ENCODE measurements around the gene IFT25.

IFT25 gene

DNA sequence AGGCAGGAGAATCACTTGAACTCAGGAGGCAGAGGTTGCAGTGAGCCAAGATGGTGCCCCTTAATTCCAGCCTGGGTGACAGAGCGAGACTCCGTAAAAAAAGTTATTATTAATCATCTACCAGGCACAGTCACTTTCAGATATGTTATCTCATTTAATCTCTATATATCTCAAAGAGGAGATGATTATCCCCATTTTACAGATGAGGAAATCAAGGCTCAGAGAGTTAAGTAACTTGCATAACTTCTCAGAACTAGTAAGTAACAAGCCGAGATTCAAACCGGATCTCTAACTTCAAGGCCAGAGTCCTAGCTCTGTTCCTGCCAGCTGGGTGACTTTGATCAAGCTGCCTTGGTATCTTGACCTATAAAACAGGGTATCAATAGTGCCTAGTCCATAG lies 34.1 kb downstream of the IFT25 start:
- Histone ChIP-seq H3K36me3 (ENCODE audit: control insufficient read depth, insufficient read depth, low read length) (no peaks in the 10 kb centered on the region), H3K9me3 (ENCODE audit: control insufficient read depth, insufficient read depth, low read length) (no peaks in the 10 kb centered on the region), H3K27me3 (ENCODE audit: control insufficient read depth, insufficient read depth, low read length) (no peaks in the 10 kb centered on the region), H3K4me1 (ENCODE audit: control insufficient read depth, insufficient read depth, low read length) (peaks cover 20% of the 10 kb centered on the region), H3K4me3 (ENCODE audit: low read depth, low read length) (no peak overlapping the region), H3K9ac (ENCODE audit: low read depth, low read length) (no peak overlapping the region)

DNA sequence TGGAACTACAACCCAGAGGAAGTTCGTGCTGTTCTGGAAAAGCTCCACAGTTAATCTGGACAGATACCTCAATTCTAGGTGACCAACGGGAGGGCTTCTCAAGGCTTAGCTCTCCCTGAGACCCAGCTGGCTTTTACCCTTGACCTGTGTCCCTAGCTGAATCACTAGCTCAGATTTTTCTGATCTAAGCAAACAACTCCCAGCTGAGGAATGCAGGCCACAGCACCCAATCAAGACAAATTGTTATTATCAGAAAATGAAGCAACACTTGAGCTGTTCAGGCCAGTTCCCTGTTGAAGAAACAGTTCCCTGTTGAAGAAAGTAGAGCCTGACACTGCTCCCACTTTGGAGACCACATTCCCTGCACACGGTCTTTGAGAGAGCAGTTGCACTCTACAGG lies 35.6 kb downstream of the IFT25 start:
- Histone ChIP-seq H3K27me3 (ENCODE audit: control insufficient read depth, insufficient read depth, low read length) (no peaks in the 10 kb centered on the region), H3K4me3 (ENCODE audit: low read depth, low read length) (no peak overlapping the region), H3K4me1 (ENCODE audit: control insufficient read depth, insufficient read depth, low read length) (peaks cover 17% of the 10 kb centered on the region), H3K9ac (ENCODE audit: low read depth, low read length) (no peak overlapping the region), H3K9me3 (ENCODE audit: control insufficient read depth, insufficient read depth, low read length) (no peaks in the 10 kb centered on the region), H3K36me3 (ENCODE audit: control insufficient read depth, insufficient read depth, low read length) (no peaks in the 10 kb centered on the region)

DNA sequence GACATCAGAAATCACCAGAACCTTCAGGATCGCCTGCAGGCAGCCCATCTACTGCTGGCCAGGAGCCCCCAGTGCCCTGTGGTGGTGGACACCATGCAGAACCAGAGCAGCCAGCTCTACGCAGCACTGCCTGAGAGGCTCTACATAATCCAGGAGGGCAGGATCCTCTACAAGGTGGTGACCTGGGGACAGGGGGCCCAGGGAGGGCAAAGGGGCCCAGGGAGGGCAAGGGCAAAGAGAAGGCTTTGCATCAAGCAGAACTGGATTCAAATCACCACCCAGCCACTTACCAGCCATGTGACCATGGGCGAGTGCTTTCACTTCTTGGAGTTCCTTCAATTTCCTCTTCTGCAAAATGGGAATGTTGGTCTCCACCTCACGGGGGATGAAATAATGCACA lies 39.4 kb downstream of the IFT25 start:
- no peaks in the 10 kb centered on the region for H3K27me3 ChIP-seq (ENCODE audit: control insufficient read depth, insufficient read depth, low read length)
- no peak overlapping the region for H3K9ac ChIP-seq (ENCODE audit: low read depth, low read length)
- H3K4me1 ChIP-seq (ENCODE audit: control insufficient read depth, insufficient read depth, low read length), result no peaks in the 10 kb centered on the region

DNA sequence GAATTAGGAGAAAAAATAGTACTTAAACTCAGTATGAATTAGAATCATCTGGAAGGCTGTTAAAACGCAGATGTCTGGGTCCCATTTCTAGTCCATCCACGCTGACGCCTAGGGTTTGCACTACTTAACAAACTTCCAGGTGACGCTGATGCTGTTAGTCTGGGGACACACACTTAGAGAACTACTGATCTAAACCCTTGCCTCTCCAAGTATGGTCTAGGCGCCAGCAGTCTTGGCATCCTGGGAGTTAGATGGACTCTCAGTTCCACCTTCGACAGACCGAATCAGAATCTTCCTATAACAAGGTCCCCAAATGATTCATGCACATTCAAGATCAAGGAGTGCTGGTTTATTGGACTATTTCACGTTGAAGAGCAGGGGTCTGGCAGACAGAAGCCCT lies 40.0 kb downstream of the IFT25 start:
- no peak overlapping the region for H3K9ac ChIP-seq (ENCODE audit: low read depth, low read length)
- no peaks in the 10 kb centered on the region for H3K9me3 ChIP-seq (ENCODE audit: control insufficient read depth, insufficient read depth, low read length)
- no peak overlapping the region for H3K4me3 ChIP-seq (ENCODE audit: low read depth, low read length)
- no peaks in the 10 kb centered on the region for H3K27me3 ChIP-seq (ENCODE audit: control insufficient read depth, insufficient read depth, low read length)
- no peaks in the 10 kb centered on the region for H3K36me3 ChIP-seq (ENCODE audit: control insufficient read depth, insufficient read depth, low read length)
- no peaks in the 10 kb centered on the region for H3K4me1 ChIP-seq (ENCODE audit: control insufficient read depth, insufficient read depth, low read length)

More for the DNA sequence above, 39.4 kb downstream of the IFT25 start:
- Histone ChIP-seq H3K9me3 (ENCODE audit: control insufficient read depth, insufficient read depth, low read length) (no peaks in the 10 kb centered on the region), H3K36me3 (ENCODE audit: control insufficient read depth, insufficient read depth, low read length) (no peaks in the 10 kb centered on the region), H3K4me3 (ENCODE audit: low read depth, low read length) (no peak overlapping the region)

DNA sequence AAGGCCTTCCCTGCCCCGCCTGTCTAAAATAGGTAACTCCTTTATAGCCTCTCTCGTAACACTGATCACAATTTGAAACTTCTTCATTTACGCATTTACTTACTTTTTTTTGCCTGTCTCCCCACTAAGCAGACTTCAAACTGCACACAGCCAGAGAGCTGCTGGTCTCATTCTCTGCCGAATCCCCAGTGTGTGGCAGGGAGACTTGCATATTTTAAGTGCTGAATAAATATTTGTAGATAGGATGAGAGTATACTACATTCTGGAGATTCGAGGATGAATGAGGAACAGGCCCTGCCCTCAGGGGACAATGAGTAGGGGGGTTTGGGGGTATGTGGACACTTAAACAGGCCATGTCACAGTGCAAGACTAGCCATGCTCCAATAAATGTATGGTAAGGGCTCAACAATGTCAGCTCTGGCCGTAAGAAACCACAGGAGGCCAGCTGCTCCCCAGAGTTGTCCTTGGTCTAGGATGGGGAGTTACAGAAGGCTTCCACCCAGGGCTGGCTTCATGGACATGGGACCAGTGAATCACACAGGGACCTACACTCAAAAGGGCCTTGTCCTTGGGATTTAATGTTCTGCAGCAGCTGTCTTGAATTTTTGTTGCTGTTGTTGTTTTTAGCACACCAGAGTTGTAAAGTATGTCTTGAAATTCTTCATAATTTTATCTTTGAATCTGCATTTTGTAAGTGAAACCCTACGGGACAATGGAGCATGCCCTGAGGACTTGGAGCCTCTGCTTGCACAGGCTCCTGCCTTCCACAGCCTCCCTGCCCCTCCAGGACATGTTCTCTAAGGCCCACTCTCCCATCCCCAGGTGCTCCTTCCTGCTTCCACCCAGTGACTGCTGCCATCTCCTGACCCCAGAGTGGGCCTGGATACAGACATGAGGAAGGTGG lies 43.0 kb downstream of the IFT25 start:
- Histone ChIP-seq H3K9ac (ENCODE audit: low read depth, low read length) (no peak overlapping the region), H3K4me3 (ENCODE audit: low read depth, low read length) (no peak overlapping the region), H3K27me3 (ENCODE audit: control insufficient read depth, insufficient read depth, low read length) (no peaks in the 10 kb centered on the region), H3K4me1 (ENCODE audit: control insufficient read depth, insufficient read depth, low read length) (no peaks in the 10 kb centered on the region), H3K9me3 (ENCODE audit: control insufficient read depth, insufficient read depth, low read length) (no peaks in the 10 kb centered on the region), H3K36me3 (ENCODE audit: control insufficient read depth, insufficient read depth, low read length) (no peaks in the 10 kb centered on the region)

DNA sequence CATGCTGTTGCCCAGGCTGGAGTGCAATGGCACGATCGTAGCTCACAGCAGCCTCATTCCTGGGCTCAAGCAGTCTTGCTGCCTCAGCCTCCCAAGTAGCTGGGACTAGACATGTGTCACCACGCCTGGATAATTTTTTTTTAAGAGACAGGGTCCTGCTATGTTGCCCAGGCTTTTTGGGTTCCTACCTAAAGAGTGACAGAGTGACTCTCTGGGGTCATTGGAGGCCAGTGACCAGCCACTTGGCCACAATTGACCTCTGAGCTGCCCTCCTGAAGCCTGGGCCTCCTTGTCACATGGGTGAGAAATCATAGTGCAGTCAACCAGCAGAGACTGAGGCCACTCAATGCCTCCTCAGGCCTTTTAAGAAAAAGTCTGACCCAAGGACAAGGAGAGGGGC lies 45.8 kb downstream of the IFT25 start:
- no peaks in the 10 kb centered on the region for H3K27me3 ChIP-seq (ENCODE audit: control insufficient read depth, insufficient read depth, low read length)
- no peaks in the 10 kb centered on the region for H3K36me3 ChIP-seq (ENCODE audit: control insufficient read depth, insufficient read depth, low read length)
- no peaks in the 10 kb centered on the region for H3K4me1 ChIP-seq (ENCODE audit: control insufficient read depth, insufficient read depth, low read length)
- H3K4me3 ChIP-seq (ENCODE audit: low read depth, low read length), result no peak overlapping the region
- H3K9ac ChIP-seq (ENCODE audit: low read depth, low read length), result no peak overlapping the region
- no peaks in the 10 kb centered on the region for H3K9me3 ChIP-seq (ENCODE audit: control insufficient read depth, insufficient read depth, low read length)

DNA sequence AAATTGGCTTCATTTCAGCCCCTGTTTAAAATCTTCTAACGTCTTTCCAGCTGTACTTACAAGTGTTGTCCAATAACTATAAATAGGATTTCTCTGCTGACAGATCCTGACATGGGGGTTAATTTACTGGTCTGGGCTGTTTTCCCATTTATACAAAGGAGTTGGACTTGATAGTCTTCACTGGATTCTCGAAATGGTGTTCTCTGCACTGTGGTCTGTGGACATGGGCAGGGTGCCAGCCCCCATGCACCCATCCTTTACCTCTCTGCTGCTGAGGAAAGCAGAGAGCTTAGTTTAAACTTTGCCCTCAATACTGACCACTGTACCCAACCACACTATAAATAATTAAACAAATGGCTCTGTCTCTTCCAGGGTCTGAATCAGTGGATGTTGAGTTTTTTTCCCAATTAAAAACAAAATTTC lies 46.3 kb downstream of the IFT25 start:
- Histone ChIP-seq H3K36me3 (ENCODE audit: control insufficient read depth, insufficient read depth, low read length) (no peaks in the 10 kb centered on the region), H3K4me1 (ENCODE audit: control insufficient read depth, insufficient read depth, low read length) (no peaks in the 10 kb centered on the region), H3K27me3 (ENCODE audit: control insufficient read depth, insufficient read depth, low read length) (no peaks in the 10 kb centered on the region), H3K4me3 (ENCODE audit: low read depth, low read length) (no peak overlapping the region), H3K9ac (ENCODE audit: low read depth, low read length) (no peak overlapping the region), H3K9me3 (ENCODE audit: control insufficient read depth, insufficient read depth, low read length) (no peaks in the 10 kb centered on the region)

DNA sequence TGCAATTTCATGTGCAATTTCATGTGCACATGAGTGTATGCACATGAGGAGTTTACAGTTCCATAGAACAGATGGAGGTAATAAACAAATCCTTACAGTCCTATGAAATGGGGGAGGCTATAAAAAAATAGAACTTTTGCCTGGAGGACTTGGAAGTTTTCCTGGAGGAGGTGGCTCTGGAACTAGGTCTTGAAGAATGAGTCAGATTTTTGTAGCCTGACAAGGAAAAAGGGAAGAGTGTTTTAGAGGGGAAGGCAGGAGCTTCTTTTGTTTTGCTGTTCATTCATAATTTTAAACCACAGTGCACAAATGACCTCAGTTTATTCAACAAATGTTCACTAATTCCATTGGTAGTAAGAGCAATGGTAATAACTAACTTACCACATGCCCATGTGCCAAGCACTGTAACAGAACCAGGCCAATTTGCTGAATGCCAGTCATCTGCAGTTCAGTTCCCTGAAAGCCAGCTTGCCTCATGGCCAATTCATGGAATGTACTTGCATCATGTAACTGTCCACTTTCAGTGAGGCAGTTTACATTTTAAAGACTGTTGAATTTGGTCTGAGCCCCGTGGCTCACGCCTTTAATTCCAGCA lies 48.8 kb downstream of the IFT25 start:
- H3K27me3 ChIP-seq (ENCODE audit: control insufficient read depth, insufficient read depth, low read length), result no peaks in the 10 kb centered on the region
- H3K9me3 ChIP-seq (ENCODE audit: control insufficient read depth, insufficient read depth, low read length), result no peaks in the 10 kb centered on the region
- H3K9ac ChIP-seq (ENCODE audit: low read depth, low read length), result no peak overlapping the region
- no peak overlapping the region for H3K4me3 ChIP-seq (ENCODE audit: low read depth, low read length)
- H3K4me1 ChIP-seq (ENCODE audit: control insufficient read depth, insufficient read depth, low read length), result no peaks in the 10 kb centered on the region
- no peaks in the 10 kb centered on the region for H3K36me3 ChIP-seq (ENCODE audit: control insufficient read depth, insufficient read depth, low read length)

DNA sequence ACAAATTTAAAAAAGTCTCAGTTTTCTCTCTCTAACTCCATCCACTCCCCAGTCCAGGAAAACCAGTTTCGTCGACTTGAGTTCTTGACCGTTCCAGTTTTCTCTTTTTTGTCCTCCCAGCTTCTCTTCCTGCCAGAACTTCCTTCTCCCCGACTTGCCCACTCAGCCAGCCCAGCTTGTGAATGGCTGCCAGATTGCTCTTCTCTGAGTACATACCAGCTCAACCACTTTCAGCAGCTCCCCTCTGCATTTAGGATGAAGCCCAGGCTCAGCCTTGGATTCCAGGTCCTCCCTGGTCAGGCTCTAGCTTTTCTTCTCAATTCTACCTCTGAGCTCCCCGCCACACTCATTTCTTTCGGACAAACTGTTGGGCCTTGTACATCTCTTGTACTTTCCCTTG lies 50.1 kb downstream of the IFT25 start:
- Histone ChIP-seq H3K27me3 (ENCODE audit: control insufficient read depth, insufficient read depth, low read length) (no peaks in the 10 kb centered on the region), H3K9me3 (ENCODE audit: control insufficient read depth, insufficient read depth, low read length) (no peaks in the 10 kb centered on the region), H3K36me3 (ENCODE audit: control insufficient read depth, insufficient read depth, low read length) (no peaks in the 10 kb centered on the region), H3K4me1 (ENCODE audit: control insufficient read depth, insufficient read depth, low read length) (no peaks in the 10 kb centered on the region), H3K4me3 (ENCODE audit: low read depth, low read length) (no peak overlapping the region), H3K9ac (ENCODE audit: low read depth, low read length) (no peak overlapping the region)

DNA sequence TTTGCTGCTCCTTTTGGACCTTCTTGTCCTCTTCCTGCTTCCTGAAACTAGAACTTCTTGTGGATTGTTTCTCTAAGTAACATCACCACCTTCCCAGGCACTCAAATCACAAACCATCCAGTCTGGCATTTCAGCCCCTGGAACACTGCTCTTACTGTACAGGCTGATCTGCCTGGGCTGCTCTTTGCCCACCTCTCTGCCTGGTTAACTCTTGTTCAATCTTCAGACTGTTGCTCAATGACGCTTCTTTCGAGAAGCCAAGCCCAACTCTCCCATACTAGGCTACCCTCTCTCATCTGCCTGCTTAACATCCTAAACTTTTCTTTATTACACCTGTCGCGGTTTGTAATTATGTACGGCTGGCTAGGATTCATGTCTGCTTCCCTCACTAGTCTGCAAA lies 50.9 kb downstream of the IFT25 start:
- Histone ChIP-seq H3K9ac (ENCODE audit: low read depth, low read length) (no peak overlapping the region), H3K27me3 (ENCODE audit: control insufficient read depth, insufficient read depth, low read length) (no peaks in the 10 kb centered on the region), H3K4me3 (ENCODE audit: low read depth, low read length) (no peak overlapping the region), H3K4me1 (ENCODE audit: control insufficient read depth, insufficient read depth, low read length) (no peaks in the 10 kb centered on the region), H3K36me3 (ENCODE audit: control insufficient read depth, insufficient read depth, low read length) (no peaks in the 10 kb centered on the region), H3K9me3 (ENCODE audit: control insufficient read depth, insufficient read depth, low read length) (no peaks in the 10 kb centered on the region)

DNA sequence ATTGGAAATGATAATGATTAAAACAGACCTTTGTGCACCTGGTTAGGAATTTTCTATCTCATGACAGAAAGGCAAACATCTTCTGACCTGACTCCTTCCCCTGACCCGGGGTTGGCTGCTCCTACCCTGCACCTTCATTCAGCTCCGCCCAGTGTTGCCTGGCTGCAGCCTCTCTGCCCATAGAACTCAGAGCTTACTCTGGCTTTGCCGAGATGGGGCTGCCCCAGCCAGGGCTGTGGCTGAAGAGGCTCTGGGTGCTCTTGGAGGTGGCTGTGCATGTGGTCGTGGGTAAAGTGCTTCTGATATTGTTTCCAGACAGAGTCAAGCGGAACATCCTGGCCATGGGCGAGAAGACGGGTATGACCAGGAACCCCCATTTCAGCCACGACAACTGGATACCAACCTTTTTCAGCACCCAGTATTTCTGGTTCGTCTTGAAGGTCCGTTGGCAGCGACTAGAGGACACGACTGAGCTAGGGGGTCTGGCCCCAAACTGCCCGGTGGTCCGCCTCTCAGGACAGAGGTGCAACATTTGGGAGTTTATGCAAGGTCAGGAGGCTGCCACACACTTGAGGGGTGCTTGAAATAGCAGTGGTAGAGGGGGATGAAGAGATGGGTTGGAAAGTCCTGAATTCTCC lies 51.4 kb downstream of the IFT25 start, which contains the start of gene DIO1:
TSS of gene DIO1 (plus strand) at position 189 of the 638 bp plus-strand sequence. CDS start at position 213, 24 bp downstream.
- no peaks in the 10 kb centered on the region for H3K9me3 ChIP-seq (ENCODE audit: control insufficient read depth, insufficient read depth, low read length)
- no peaks in the 10 kb centered on the region for H3K4me1 ChIP-seq (ENCODE audit: control insufficient read depth, insufficient read depth, low read length)
- no peaks in the 10 kb centered on the region for H3K36me3 ChIP-seq (ENCODE audit: control insufficient read depth, insufficient read depth, low read length)
- H3K9ac ChIP-seq (ENCODE audit: low read depth, low read length), result no peak within 1 kb of the TSS
- H3K27me3 ChIP-seq (ENCODE audit: control insufficient read depth, insufficient read depth, low read length), result no peaks in the 10 kb centered on the region
- no peak within 1 kb of the TSS for H3K4me3 ChIP-seq (ENCODE audit: low read depth, low read length)

DNA sequence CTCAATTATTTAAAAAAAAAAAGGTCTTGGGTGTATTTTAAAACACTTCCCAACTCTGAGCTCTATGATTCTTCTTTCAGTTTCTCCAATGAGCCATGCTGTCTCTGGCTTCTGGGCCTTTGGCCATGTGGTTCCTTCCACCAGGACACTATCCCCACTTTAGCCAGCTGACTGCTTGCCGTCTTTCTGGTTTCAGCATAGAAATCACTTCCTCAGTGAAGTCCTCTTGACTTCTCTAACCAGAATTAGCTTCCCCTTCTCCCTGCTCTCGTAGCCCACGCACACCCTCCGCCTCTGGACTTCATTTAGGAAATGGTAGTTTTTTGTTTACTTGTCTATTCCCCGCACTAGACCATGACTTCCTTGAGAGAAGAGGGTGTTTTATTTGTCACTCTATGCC lies 52.6 kb downstream of the IFT25 start:
- no peaks in the 10 kb centered on the region for H3K27me3 ChIP-seq (ENCODE audit: control insufficient read depth, insufficient read depth, low read length)
- no peaks in the 10 kb centered on the region for H3K36me3 ChIP-seq (ENCODE audit: control insufficient read depth, insufficient read depth, low read length)
- H3K9me3 ChIP-seq (ENCODE audit: control insufficient read depth, insufficient read depth, low read length), result no peaks in the 10 kb centered on the region
- H3K4me3 ChIP-seq (ENCODE audit: low read depth, low read length), result no peak overlapping the region
- no peaks in the 10 kb centered on the region for H3K4me1 ChIP-seq (ENCODE audit: control insufficient read depth, insufficient read depth, low read length)
- H3K9ac ChIP-seq (ENCODE audit: low read depth, low read length), result no peak overlapping the region

All from iPS-15b (cell line).